NB4 (cell line): Measurements from ENCODE around the gene SUPT20H.

Experiments
- DNase-seq: peaks from one replicate; pipeline ENCODE4 v3.0.0; 2010; ENCODE audit warnings: low read depth
- H3K4me3 ChIP-seq: one replicate; pipeline ENCODE4 v1.5.1; 2011; ENCODE audit warnings: mild to moderate bottlenecking, low read depth, low read length, moderate library complexity
- CTCF ChIP-seq: IDR thresholded peaks from one replicate; pipeline ENCODE4 v1.5.1; 2012; ENCODE audit warnings: low read depth, low read length
- MAX ChIP-seq: IDR thresholded peaks from 2 replicates; pipeline ENCODE4 v1.6.1; 2011; ENCODE audit warnings: low read depth, low read length
- MYC ChIP-seq: IDR thresholded peaks from 2 replicates; pipeline ENCODE4 v1.6.1; 2011; ENCODE audit warnings: low read depth, low read length
- POLR2A ChIP-seq: IDR thresholded peaks from 2 replicates; pipeline ENCODE4 v1.6.1; 2011; ENCODE audit warnings: mild to moderate bottlenecking; ENCODE audit not compliant: insufficient read length; ENCODE audit errors: extremely low read depth

The SUPT20H gene

GRCh38 chr13:37011002-37011401 is 48.5 kb downstream of the SUPT20H start:
- no peak overlapping the region for H3K4me3 ChIP-seq
- DNase-seq, result no peak
- TF ChIP-seq CTCF (no peak), MYC (no peak), POLR2A (no peak), MAX (no peak)

GRCh38 chr13:37010424-37010823 is 49.1 kb downstream of the SUPT20H start:
- no peak overlapping the region for H3K4me3 ChIP-seq
- TF ChIP-seq CTCF (no peak), MAX (no peak), MYC (no peak), POLR2A (no peak)
- DNase-seq, result no peak

DNA sequence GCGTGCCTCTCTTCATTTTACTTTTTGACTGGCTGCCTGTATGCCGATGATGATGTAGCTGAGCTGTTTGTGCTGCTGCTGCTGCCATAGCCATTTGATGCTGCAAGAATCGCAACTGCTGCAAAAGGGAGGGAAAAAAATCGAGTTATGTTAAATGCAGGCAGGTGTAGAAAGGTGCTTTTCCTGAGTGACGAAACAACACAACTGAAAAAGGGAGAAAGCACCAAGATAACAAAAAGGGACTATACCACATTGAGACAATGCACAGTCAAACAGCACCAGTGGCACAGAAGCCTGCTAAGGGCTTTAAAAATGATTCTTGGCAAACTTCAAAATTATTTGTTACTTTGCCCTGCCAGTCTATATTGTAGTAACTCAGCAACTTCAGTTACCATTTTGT is 49.8 kb downstream of the SUPT20H start:
- no peak for TF ChIP-seq CTCF
- no peak for TF ChIP-seq POLR2A
- TF ChIP-seq MYC, result no peak
- no peak for TF ChIP-seq MAX
- no peak for DNase-seq
- H3K4me3 ChIP-seq, result no peak overlapping the region

DNA sequence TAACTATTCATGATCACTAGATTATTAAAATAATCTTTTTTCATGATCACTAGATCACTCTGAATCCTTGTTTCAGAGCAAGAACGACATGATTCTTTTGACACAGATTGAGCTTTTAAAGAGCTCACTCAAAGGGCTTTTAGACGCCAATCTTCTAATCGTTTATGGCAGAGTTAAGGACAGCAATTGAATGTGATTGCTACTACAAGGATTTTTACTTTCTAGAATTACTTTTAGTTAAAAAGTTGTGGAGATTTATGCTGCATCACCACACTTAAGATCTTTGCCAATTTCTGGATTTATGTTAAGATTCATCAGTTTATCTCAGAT is 57.6 kb downstream of the SUPT20H start:
- no peak for DNase-seq
- no peak for TF ChIP-seq CTCF
- no peak for TF ChIP-seq MYC
- TF ChIP-seq POLR2A, result no peak
- TF ChIP-seq MAX, result no peak
- peak overlapping the region; percentile 84 for H3K4me3 ChIP-seq

DNA sequence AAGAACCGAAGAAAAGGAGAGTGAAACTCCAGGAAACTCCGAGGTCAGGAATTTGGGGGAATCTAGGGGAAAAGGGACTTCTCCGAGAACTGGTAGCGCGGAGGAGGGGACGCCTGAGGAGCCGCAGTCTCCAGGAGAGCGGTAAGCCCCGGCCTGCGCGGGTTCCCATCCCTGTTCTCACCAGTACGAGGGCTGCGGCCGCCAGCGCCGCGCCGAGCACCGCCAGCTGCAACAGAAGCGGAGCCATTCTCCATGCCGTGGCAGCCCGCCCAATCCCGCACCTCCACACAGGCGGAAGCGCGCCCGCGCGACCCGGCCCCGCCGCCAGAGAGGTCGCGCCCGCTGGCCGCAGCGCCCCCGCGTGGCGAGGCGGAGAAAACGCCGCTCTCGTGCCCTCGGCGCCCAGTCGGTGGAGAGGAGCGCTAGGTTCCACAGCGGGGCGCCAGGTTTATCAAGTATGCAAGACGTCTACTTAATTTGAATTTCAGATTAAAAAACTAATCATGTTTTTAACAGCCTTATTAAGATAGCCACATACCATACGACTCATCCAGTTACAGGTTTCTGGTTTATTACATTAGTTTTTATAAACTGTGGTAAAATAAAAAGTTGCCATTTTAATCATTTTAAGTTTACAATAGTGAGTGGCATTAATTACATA is 60.3 kb downstream of the SUPT20H start, which contains the start of gene ALG5:
Gene ALG5, minus strand, starts transcription at position 287 of the 661 bp plus-strand sequence. Its CDS starts 40 bp downstream, at position 247.
- TF ChIP-seq CTCF (peak; percentile 67), MYC (peak; percentile 91), POLR2A (peak; percentile 97), MAX (peak; percentile 82; the same call in 1 of the 2 replicates)
- DNase-seq, result peak; percentile 92
- peak within 1 kb of the TSS; percentile 94 for H3K4me3 ChIP-seq

GRCh38 chr13:36998624-36999041 is 60.9 kb downstream of the SUPT20H start:
- peak; percentile 37 for DNase-seq
- TF ChIP-seq POLR2A (no peak), MAX (no peak), CTCF (no peak), MYC (no peak)

More at GRCh38 chr13:36998624-36999041, 60.9 kb downstream of the SUPT20H start:
- H3K4me3 ChIP-seq, result peak overlapping the region; percentile 94
